ENCODE data around the gene ZNF771.
A peak's percentile ranks its signal among the peaks of the same experiment; 100 is the strongest.

DNA sequence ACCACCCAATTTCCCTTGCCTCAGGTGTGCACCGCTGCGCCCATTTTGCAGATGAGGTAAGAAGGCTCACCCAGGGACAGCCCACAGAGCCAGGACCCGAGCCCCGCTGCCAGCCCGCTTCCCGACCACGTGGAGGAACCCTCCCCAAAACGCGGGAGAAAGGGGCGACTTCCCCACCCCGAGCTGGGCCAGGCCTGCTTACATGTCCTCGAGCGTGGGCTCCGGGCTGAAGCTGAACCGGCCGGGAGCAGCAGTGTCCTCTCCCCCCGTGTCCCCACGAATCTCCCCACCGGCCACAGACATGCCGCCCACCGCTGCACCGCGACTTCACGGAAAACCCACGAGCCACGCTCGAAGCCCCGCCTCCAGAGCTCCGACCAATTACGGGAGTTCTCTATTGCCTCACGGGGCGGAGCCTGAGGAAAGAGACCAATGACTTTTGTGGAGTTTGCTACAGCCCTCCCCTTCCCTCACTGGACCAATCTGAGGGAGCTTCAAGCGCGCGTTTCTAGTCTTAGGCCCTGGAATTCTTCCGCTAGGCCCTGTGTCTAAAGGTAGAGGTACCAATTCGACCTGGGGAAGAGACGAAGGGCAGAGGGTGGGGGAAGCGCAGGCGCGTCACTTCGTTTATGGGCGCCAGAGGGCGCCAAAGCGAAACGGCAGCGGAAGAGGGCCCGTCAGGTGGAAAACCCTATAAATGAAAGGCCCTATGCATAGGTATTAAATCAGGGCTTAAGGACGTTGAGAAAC, 22.4 kb downstream of the ZNF771 start, which contains the start of gene DCTPP1:
- TF ChIP-seq, protein P1, sequence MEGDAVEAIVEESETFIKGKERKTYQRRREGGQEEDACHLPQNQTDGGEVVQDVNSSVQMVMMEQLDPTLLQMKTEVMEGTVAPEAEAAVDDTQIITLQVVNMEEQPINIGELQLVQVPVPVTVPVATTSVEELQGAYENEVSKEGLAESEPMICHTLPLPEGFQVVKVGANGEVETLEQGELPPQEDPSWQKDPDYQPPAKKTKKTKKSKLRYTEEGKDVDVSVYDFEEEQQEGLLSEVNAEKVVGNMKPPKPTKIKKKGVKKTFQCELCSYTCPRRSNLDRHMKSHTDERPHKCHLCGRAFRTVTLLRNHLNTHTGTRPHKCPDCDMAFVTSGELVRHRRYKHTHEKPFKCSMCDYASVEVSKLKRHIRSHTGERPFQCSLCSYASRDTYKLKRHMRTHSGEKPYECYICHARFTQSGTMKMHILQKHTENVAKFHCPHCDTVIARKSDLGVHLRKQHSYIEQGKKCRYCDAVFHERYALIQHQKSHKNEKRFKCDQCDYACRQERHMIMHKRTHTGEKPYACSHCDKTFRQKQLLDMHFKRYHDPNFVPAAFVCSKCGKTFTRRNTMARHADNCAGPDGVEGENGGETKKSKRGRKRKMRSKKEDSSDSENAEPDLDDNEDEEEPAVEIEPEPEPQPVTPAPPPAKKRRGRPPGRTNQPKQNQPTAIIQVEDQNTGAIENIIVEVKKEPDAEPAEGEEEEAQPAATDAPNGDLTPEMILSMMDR (IDR thresholded peaks at IDR 0.05): peak; percentile 61 to 86 (median 83)
- TF ChIP-seq POLR2A (IDR thresholded peaks at IDR 0.05): peak in 1 of 2 donors; percentile 50

Data from adrenal gland (tissue), 5 donors.